NCI-H187 (cell line): ENCODE measurements around the gene TMEM203.

Experiments
- DNase-seq, 2 experiments: peaks; one replicate each; lab custom pipeline; 2025; lab: John Stamatoyannopoulos, UW

The TMEM203 gene

DNA sequence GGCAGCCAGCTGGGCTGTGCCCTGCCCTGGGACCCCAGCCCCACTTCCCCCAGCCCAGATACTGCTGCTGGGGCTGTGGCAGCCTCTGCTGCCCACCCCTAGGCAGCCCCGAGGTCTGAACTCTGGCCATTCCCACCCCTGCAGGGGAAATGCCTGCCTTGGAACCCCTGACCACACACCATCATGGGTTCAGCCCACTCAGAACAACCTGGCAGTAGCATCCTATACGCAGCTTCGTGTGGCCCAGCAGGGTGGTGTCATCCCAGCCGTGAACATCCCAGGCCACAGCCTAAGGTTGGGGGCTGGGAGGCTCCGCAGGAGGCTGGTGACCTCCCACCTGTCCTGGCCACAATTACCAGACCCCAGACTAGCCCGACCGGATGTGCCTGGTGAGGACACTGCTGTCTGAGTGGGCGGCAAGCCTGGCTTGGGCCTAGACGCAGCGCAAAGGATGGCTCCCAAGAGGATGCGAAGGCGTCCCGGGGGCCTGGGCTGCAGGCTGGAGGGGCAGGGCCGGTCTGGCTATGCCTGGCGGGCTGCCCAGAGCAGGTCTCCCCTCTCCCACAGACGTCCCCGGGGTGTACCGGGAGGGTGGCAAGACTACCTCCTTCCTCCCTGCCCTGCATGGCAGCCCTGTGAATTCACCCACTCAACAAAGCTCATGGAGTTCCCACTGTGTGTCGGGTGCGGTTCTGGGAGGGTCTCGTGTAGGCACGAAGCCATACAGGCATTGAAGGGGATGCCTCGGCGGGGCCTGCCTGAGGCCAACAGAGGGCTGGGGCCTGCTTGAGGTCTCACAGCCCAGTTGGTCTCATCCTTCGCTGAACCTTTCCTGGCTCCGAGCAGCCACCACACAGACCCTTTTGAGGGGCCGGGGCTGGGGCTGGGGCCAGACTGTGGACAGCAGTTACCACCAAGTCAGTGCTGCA lies 23.8 kb upstream of the TMEM203 start:
- DNase-seq, result no peak

- no peak for DNase-seq
Observed at GRCh38 chr9:137228506-137228967, 23.1 kb upstream of the TMEM203 start.

DNA sequence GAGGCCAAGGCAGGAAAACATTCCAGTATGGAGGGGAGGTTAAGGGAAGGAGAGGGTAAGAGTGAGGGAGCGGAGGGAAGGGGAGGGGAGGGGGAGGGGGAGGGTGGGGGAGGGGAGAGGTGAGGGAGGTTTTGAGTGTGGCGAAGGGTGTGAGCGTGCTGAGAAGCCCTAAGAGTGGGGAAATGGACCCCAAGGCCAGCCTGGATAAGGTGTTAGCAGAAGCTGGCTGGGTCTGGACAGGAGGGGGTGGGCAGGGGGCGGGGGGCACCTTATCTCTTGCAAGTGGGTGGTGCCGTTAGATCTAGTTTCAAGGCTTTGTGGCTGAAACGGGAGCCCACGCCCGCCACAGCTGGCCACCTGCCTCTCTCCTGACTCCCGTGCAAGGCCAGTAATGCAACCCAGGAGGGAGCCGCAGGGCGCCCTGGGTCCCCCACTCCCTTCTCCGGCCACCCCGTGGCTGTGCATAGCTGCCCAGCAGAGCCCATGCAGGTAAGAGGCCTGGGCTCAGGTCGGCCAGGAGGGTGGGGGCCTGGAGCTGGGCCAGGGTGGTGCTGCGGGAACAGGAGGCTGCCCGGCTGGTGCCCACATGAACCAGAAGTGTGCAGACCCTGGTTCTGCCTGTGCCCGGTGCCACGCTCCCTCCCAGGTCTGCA lies 22.5 kb upstream of the TMEM203 start:
- DNase-seq, result no peak

DNA sequence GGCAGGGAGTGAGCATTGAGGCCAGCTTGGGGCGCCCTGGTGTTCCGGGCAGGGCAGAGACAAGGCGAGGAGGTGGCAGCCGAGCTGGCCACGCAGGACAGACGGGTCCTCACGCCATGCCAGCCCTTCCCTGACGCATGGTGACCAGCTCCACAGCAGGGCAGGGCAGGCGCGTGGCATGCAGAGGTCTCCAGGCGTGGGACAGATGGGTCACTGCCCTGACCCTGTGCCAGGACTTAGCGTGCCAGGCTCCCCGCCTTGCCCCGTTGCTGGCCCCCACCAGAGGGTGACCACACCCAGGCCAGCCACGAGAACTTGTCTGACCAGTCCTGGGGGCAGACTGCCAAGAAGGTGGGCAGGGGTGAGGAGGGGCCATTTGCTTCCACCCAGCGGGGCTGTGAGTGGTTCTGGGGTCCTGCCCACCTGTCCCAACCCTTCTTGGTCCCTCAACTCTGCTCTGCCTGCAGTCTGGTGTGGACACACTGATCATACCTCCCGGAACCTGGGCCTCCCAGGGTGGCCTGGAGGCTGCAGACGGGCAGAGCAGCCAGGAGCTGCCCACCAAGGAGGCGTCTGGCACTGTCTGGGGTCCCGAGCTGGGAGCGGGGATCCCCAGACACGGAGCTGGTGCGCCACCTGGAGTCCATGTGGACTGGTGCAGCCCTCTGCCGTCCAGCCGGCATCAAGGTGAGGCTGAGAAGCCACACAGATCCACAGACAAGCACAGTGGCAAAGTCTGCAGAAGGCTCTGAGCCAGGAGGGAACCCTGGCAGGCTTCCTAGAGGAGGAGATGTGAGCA lies 21.8 kb upstream of the TMEM203 start, which contains the start of gene RNF224:
Gene RNF224 (plus strand): TSS at position 449 of the 799 bp plus-strand sequence. CDS start 834 bp downstream, outside the sequence.
- peak in 1 of 2 experiments; percentile 30 for DNase-seq

DNA sequence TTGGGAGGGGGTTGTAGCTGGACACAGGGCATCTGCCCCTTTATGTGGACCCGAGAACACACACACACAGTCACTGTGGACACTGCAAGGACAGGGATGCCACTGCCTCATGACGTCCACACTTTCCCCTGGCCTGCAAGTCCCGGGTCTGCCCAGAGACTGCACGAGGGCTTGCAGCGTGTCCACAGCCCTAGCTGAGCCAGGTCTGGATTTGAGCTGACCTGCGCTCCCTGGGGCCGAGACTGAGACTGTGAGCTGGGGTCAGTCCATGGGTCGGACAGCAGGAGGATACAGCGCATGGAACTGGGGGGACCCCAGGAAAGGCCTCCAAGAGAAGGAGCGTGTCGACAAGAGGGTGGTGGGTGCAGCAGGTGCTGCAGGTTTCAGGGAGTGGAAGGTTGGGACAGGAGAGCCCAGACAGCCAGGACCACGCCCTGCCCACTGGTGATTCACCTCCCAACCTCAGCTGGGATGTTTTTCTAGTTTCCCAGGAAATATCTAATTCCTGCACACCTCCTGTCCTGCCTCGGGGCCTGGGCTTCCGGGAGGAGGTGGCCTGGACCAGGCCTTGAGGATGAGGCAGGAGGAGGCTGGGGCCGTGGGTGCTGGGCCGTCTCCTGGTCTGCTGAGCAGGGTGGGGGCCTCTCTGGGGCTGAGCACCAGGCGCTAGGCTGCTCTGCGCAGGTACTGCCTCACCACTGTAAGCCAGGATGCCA lies 21.0 kb upstream of the TMEM203 start:
- no peak for DNase-seq

DNA sequence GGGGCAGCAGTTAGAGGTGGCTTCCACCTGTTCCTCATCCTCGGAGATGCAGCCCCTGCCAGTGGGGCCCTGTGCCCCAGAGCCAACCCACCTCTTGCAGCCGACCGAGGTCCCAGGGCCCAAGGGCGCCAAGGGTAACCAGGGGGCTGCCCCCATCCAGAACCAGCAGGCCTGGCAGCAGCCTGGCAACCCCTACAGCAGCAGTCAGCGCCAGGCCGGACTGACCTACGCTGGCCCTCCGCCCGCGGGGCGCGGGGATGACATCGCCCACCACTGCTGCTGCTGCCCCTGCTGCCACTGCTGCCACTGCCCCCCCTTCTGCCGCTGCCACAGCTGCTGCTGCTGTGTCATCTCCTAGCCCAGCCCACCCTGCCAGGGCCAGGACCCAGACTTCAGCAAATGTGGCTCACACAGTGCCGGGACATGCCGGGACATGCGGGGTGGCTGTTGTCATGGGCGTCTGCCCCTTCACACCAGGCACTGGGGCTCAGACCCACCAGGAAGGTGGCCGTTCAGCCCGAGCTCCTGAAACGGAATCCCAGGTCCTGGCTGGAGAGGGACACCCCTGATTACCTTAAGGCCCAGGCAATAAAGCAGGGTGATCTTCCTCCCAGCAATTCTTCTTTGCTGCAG lies 20.4 kb upstream of the TMEM203 start:
- DNase-seq, result no peak

GRCh38 chr9:137224830-137225694 lies 19.6 kb upstream of the TMEM203 start, which contains the start of gene CYSRT1:
TSS of gene CYSRT1 (plus strand) at chr9:137225174. CDS start at chr9:137225622, 448 bp downstream.
- no peak for DNase-seq

DNA sequence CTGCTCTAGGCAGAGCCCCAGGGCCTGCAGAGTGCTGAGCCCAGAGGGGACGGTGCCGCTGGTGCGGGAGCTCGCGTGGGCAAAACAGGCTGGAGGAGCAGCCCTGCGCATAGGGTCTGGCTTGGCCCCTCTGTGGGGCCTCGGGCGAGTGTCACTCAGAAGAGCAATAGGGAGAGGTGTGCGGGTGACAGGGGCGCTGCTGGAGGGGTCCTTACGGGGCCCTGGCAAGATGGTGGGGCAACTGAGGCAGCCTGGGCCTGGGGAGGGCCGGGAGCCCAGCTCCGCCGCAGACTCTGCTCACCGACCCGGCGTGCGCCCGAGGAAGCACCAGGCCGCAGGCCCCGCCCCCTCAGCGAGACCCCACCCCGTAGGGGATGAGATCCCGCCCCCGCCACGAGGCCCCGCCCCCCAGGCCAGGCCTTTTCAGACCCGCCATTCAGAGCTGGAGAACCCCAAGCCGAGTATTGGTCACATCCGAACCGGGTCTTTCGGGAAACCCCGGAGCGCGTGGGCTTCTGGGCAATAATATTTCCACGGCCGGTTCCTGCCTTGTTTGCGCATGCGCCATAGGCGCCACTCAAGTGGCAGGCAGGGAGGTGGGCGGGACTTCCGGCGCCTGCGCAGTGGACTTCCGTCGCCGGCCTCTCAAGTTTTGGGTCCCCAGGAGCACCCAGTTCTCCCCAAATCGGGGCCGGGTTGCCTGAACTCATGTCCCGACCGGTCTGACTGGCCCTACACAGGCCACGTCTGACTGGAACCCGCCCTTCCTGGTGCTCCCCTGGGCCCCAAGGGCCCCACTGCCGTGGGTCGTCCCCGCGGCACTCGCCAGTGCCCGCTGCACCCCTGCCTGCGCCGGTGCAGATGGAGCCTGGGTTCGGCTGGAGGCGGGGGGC lies 17.9 kb upstream of the TMEM203 start:
- DNase-seq, result peak; percentile 77 to 78

GRCh38 chr9:137222190-137223077 lies 17.0 kb upstream of the TMEM203 start, which contains the start of gene RNF208:
TSS of gene RNF208 (minus strand) at chr9:137222240. CDS start at chr9:137221212, 1,028 bp downstream.
- DNase-seq, result no peak

DNA sequence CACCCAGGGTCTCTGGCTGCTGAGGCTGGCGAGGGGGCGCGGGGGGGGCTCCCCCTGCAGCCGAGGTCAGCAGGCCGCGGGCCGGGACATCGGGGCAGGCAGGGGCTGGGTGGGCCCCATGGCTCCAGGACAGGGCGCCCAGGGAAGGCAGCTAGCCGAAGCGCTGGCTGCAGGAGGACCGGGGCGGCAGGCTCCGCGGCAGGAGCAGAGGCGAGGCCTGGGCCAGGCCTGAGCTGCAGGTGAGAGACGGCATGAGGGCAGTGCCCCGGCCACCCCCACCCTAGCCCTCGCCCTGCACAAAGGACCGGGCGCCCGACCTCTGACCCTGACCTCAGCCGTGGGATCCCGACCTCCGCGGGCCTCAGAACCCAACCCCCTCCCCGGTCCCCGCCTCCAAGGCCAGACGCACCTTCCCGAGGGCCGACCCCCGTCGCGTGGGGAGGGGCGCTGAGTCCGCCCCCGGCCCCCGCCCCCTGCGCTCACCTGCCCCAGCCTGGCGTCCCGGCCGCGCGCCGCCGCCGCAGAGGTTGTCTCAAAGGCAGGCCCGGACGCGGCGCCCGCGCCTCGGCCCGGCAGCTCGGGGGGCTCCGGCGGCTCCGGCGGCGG lies 16.2 kb upstream of the TMEM203 start:
- no peak for DNase-seq

GRCh38 chr9:137221095-137221505 lies 15.7 kb upstream of the TMEM203 start:
- no peak for DNase-seq

DNA sequence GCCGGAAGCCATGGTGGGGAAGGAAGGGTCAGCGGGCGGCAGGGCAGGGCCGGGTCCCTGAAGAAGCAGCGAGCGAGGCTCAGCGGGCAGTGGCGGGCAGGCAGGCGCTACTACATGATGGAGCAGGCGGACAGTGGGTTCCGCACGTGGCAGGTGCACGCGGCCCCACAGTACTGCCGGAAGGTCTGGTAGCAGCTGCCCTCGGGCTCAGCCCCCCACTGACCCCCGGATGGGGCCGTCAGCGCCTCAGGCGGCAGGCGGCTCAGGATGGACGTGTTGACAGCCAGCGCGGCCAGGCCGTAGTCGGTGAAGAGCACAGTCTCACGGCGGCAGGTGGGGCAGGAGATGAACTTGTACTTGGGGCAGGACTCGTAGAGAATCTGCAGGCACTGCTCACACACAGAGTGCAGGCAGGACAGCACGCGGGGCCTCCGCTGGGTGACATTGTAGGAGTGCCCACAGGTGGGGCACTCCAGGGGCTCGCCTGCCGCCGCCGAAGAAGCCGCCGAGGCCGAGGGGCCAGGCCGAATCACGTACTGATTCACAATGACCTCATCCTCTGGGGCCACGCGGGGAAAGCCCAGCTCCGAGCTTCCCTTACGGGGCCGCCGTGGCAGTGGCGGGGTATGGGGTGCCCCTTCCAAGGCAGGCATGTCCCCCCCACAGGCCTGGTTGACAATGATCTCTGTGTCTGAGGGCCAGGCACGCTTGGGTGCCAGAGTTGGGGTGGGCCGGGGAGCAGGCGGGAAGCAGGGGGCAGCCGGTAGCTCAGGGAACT lies 15.1 kb upstream of the TMEM203 start:
- no peak for DNase-seq

DNA sequence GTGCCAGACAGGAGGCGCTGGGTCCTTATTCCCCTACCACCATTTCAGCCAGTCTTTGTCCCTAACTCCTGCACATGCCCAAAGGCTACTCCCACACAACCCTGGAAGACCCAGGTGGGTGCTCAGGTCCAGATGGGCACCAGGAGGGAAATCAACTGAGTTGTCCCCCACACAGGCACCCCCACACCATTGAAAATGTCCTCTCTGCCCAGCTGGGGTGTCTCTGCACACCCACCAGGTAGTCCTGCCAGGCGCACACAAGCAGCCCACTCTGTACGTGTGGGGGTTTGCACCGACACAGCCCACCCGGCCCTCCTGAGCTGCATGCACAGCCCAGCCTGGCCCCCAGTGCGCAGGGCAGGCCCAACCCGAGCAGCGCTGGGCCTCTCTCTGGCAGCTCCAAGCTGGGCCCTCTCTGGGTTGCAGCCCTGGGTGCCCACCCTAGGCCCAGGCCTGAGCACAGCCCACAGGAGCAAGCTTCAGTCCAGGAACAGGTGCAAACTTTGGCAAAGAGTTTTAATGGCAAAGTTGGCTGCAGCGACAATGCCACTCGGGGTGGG lies 14.4 kb upstream of the TMEM203 start:
- no peak for DNase-seq

GRCh38 chr9:137218754-137219271 lies 13.4 kb upstream of the TMEM203 start:
- no peak for DNase-seq

GRCh38 chr9:137218212-137218753 lies 12.8 kb upstream of the TMEM203 start:
- no peak for DNase-seq
